ENCODE measurements around the gene BSPRY. TPM values are rescaled to one million over a fixed set of nuclear protein-coding genes. Genes with fewer than 3 reads are reported as not detected.

BSPRY gene
- total RNA-seq, 3 donors from 2014 or later (not counting 1 experiment from before 2014, with no cell fraction given), result 3.3 to 5.5 (median 4.3) TPM

GRCh38 chr9:113320051-113320450 is 29.3 kb upstream of the BSPRY start:
- no peaks in the 10 kb centered on the region for H3K27me3 ChIP-seq (ENCODE audit: control insufficient read depth, insufficient read depth, low read length)
- no peak overlapping the region for H3K27ac ChIP-seq (ENCODE audit: low read length)
- no peaks in the 10 kb centered on the region for H3K36me3 Mint-ChIP-seq
- no peak for TF ChIP-seq CTCF (IDR thresholded peaks at IDR 0.05)
- no peaks in the 10 kb centered on the region for H3K9me3 Mint-ChIP-seq
- H3K27me3 Mint-ChIP-seq (ENCODE audit: low read depth in 2 of 2), result peaks cover 1 to 8% of the 10 kb centered on the region in 2 donors
- intact Hi-C loops (cut with micrococcal nuclease), result no loop called here
- H3K4me1 Mint-ChIP-seq, result no peaks in the 10 kb centered on the region
- no peaks in the 10 kb centered on the region for H3K36me3 ChIP-seq (ENCODE audit: control insufficient read depth, insufficient read depth, low read length)
- 93% methylated on average over 3 of the region's 3 CpGs for WGBS (ENCODE audit: insufficient coverage)
- no peak overlapping the region for H3K4me3 ChIP-seq (ENCODE audit: low read length)
- ATAC-seq (no peak), DNase-seq (no peak)
- no peak overlapping the region for H3K27ac Mint-ChIP-seq
- H3K4me3 Mint-ChIP-seq, result no peak overlapping the region
- no peaks in the 10 kb centered on the region for H3K4me1 ChIP-seq (ENCODE audit: control insufficient read depth, insufficient read depth, low read length)
- H3K9me3 ChIP-seq (ENCODE audit: control insufficient read depth, insufficient read depth, low read length), result no peaks in the 10 kb centered on the region

GRCh38 chr9:113322671-113323070 is 26.7 kb upstream of the BSPRY start:
- Histone ChIP-seq H3K9me3 (ENCODE audit: control insufficient read depth, insufficient read depth, low read length) (no peaks in the 10 kb centered on the region), H3K27me3 (ENCODE audit: control insufficient read depth, insufficient read depth, low read length) (no peaks in the 10 kb centered on the region), H3K4me1 (ENCODE audit: control insufficient read depth, insufficient read depth, low read length) (no peaks in the 10 kb centered on the region), H3K36me3 (ENCODE audit: control insufficient read depth, insufficient read depth, low read length) (no peaks in the 10 kb centered on the region), H3K27ac (ENCODE audit: low read length) (no peak overlapping the region), H3K4me3 (ENCODE audit: low read length) (no peak overlapping the region)
- ATAC-seq (no peak), DNase-seq (no peak)
- Mint-ChIP-seq H3K4me3 (no peak overlapping the region), H3K36me3 (no peaks in the 10 kb centered on the region), H3K4me1 (no peaks in the 10 kb centered on the region), H3K9me3 (no peaks in the 10 kb centered on the region), H3K27me3 (ENCODE audit: low read depth in 2 of 2) (peaks cover 0 to 2% of the 10 kb centered on the region in 2 donors), H3K27ac (no peak overlapping the region)
- intact Hi-C loops (cut with micrococcal nuclease), result no loop called here
- WGBS (ENCODE audit: insufficient coverage), result 87% methylated on average over 6 of the region's 6 CpGs
- no peak for TF ChIP-seq CTCF (IDR thresholded peaks at IDR 0.05)

- peaks cover 0 to 5% of the 10 kb centered on the region in 2 donors for H3K27me3 Mint-ChIP-seq (ENCODE audit: low read depth in 2 of 2)
- Histone ChIP-seq H3K36me3 (ENCODE audit: control insufficient read depth, insufficient read depth, low read length) (no peaks in the 10 kb centered on the region), H3K4me1 (ENCODE audit: control insufficient read depth, insufficient read depth, low read length) (no peaks in the 10 kb centered on the region), H3K27me3 (ENCODE audit: control insufficient read depth, insufficient read depth, low read length) (no peaks in the 10 kb centered on the region), H3K9me3 (ENCODE audit: control insufficient read depth, insufficient read depth, low read length) (no peaks in the 10 kb centered on the region), H3K4me3 (ENCODE audit: low read length) (no peak overlapping the region), H3K27ac (ENCODE audit: low read length) (no peak overlapping the region)
- DNase-seq, result no peak
- no peaks in the 10 kb centered on the region for H3K36me3 Mint-ChIP-seq
- TF ChIP-seq CTCF (IDR thresholded peaks at IDR 0.05), result no peak
- no peak overlapping the region for H3K4me3 Mint-ChIP-seq
- H3K9me3 Mint-ChIP-seq, result no peaks in the 10 kb centered on the region
- 96% methylated on average over 4 of the region's 4 CpGs for WGBS (ENCODE audit: insufficient coverage)
- no peak overlapping the region for H3K27ac Mint-ChIP-seq
- intact Hi-C loops (cut with micrococcal nuclease), result no loop called here
- ATAC-seq, result no peak
- no peaks in the 10 kb centered on the region for H3K4me1 Mint-ChIP-seq
Measured at GRCh38 chr9:113326230-113326629, 23.1 kb upstream of the BSPRY start.

- no peaks in the 10 kb centered on the region for H3K9me3 Mint-ChIP-seq
- Histone ChIP-seq H3K9me3 (ENCODE audit: control insufficient read depth, insufficient read depth, low read length) (no peaks in the 10 kb centered on the region), H3K36me3 (ENCODE audit: control insufficient read depth, insufficient read depth, low read length) (no peaks in the 10 kb centered on the region), H3K27ac (ENCODE audit: low read length) (no peak overlapping the region), H3K4me3 (ENCODE audit: low read length) (no peak overlapping the region), H3K27me3 (ENCODE audit: control insufficient read depth, insufficient read depth, low read length) (no peaks in the 10 kb centered on the region), H3K4me1 (ENCODE audit: control insufficient read depth, insufficient read depth, low read length) (no peaks in the 10 kb centered on the region)
- H3K36me3 Mint-ChIP-seq, result no peaks in the 10 kb centered on the region
- H3K27ac Mint-ChIP-seq, result no peak overlapping the region
- no peak overlapping the region for H3K4me3 Mint-ChIP-seq
- intact Hi-C loops (cut with micrococcal nuclease), result no loop called here
- DNase-seq, result no peak
- peaks cover 0 to 5% of the 10 kb centered on the region in 2 donors for H3K27me3 Mint-ChIP-seq (ENCODE audit: low read depth in 2 of 2)
- no peak for TF ChIP-seq CTCF (IDR thresholded peaks at IDR 0.05)
- no peaks in the 10 kb centered on the region for H3K4me1 Mint-ChIP-seq
- 79% methylated on average over 2 of the region's 3 CpGs for WGBS (ENCODE audit: insufficient coverage)
- no peak for ATAC-seq
Measured at GRCh38 chr9:113328045-113328782, 21.1 kb upstream of the BSPRY start.

All from natural killer cell (primary cell).